ENCODE data around the gene ANO6.

DNA sequence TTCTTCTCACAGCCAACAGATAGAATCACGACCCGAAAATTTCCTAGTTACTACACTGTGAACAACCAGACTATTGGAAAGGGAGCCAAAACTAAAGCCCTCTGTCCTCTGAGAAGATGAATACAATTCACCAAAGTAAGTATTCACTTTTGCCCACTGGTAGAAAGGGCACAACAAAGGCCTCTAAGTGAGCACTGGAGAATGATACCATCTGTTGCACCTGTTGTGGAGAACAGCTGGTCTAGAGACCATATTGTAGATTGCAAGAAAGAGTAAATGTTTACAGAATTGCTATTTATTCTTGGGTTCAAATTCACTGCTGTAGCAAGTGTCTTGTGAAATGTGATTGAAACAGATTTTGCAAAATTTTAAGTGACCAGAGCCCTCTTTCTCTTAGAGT, 46.9 kb upstream of the ANO6 start:
- TF ChIP-seq, protein P1, sequence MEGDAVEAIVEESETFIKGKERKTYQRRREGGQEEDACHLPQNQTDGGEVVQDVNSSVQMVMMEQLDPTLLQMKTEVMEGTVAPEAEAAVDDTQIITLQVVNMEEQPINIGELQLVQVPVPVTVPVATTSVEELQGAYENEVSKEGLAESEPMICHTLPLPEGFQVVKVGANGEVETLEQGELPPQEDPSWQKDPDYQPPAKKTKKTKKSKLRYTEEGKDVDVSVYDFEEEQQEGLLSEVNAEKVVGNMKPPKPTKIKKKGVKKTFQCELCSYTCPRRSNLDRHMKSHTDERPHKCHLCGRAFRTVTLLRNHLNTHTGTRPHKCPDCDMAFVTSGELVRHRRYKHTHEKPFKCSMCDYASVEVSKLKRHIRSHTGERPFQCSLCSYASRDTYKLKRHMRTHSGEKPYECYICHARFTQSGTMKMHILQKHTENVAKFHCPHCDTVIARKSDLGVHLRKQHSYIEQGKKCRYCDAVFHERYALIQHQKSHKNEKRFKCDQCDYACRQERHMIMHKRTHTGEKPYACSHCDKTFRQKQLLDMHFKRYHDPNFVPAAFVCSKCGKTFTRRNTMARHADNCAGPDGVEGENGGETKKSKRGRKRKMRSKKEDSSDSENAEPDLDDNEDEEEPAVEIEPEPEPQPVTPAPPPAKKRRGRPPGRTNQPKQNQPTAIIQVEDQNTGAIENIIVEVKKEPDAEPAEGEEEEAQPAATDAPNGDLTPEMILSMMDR (IDR thresholded peaks at IDR 0.05; ENCODE audit: low read length) = no peak
- TF ChIP-seq EZH2 (optimal IDR thresholded peaks at IDR 0.05; ENCODE audit: low read depth, low read length) = no peak
